ENCODE measurements around the gene SLC16A3. TPM values are rescaled to one million over a fixed set of nuclear protein-coding genes. Genes with fewer than 3 reads are reported as not detected.

SLC16A3 gene
- total and polyA plus RNA-seq, 2 of the 8 experiments (the other 6 are each of a cell fraction or from before 2014, with no cell fraction given): 3.8 to 8.7 TPM

DNA sequence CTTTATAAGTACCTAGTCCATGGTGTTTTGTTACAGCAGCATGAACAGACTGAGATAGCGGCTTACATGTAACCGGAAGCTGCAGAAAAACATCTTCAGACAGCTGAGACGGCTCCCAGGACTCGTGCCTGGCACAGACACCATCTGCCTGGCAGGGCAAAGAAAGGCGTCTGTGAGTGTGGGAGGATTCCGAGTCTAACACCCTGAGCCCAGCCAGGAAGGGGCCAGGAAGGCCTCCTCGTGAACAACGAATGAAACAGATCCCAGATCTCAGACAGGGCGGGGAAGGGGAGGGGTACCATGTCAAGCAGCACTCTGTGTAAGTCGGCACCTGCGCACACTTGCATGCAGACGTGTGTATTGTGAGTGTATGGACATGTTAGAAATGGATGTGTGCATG is 49.0 kb downstream of the SLC16A3 start:
- Histone ChIP-seq H2AFZ (ENCODE audit: low read length) (no peak overlapping the region), H2BK20ac (ENCODE audit: low read length) (no peak overlapping the region), H3K23me2 (ENCODE audit: low read depth, low read length) (peaks cover 2% of the 10 kb centered on the region; the same call in 1 of the 2 replicates), H2AK5ac (ENCODE audit: low read depth, low read length) (no peak overlapping the region; the same call in 1 of the 2 replicates), H3K79me2 (ENCODE audit: control insufficient read depth in 1 of 2, insufficient read depth in 2 of 2, low read length in 2 of 2) (no peaks in the 10 kb centered on the region), H3K56ac (replicated peaks; ENCODE audit: insufficient read length, low read depth, low read length) (no peak overlapping the region), H2BK5ac (ENCODE audit: low read depth, low read length) (no peak overlapping the region), H3K23ac (ENCODE audit: insufficient read length) (no peak overlapping the region), H4K20me1 (replicated peaks in 1 of 2; ENCODE audit: control insufficient read depth in 1 of 2, insufficient read depth in 2 of 2, low read length in 2 of 2) (peaks cover 0 to 11% of the 10 kb centered on the region in 2 experiments), H3K9me3 (ENCODE audit: insufficient read depth in 2 of 2, low read depth in 1 of 2, low read length in 1 of 2) (no peaks in the 10 kb centered on the region), H3K14ac (ENCODE audit: insufficient read length) (no peak overlapping the region), H2BK12ac (ENCODE audit: low read depth, low read length) (no peak overlapping the region), H3K18ac (ENCODE audit: extremely low read depth, low read length) (no peak overlapping the region), H2BK120ac (replicated peaks; ENCODE audit: low read depth, low read length) (no peak overlapping the region), H2BK15ac (ENCODE audit: low read length) (no peak overlapping the region), H4K91ac (replicated peaks; ENCODE audit: insufficient read length, low read length) (peak overlapping the region; percentile 23), H3K4ac (replicated peaks; ENCODE audit: insufficient read length, low read depth, low read length) (no peak overlapping the region), H3K79me1 (ENCODE audit: low read depth, low read length) (no peaks in the 10 kb centered on the region; the same call in 1 of the 2 replicates), H3K4me1 (replicated peaks in 1 of 4; ENCODE audit: control insufficient read depth in 3 of 4, insufficient read depth in 4 of 4, low read length in 3 of 4) (peaks cover 0 to 17% (median 7%) of the 10 kb centered on the region in 4 experiments; a peak in 6 of 7 replicates), H3K9ac (replicated peaks in 1 of 4; ENCODE audit: extremely low read depth in 1 of 4, low read depth in 3 of 4, low read length in 3 of 4) (no peak overlapping the region), H3K36me3 (ENCODE audit: control insufficient read depth in 2 of 4, insufficient read depth in 4 of 4, low read length in 3 of 4) (no peaks in the 10 kb centered on the region; a peak in 1 of 8 replicates), H3K4me3 (ENCODE audit: extremely low read depth in 1 of 4, insufficient read depth in 2 of 4, low read depth in 3 of 4, low read length in 4 of 4) (no peak overlapping the region), H3K4me2 (ENCODE audit: insufficient read depth in 1 of 2, low read depth in 2 of 2, low read length in 2 of 2) (no peak overlapping the region), H3K27me3 (replicated peaks in 1 of 4; ENCODE audit: control insufficient read depth in 3 of 4, extremely low read depth in 1 of 4, insufficient read depth in 3 of 4, low read length in 3 of 4) (peaks cover 0 to 5% (median 5%) of the 10 kb centered on the region in 4 experiments; a peak in 3 of 7 replicates), H4K5ac (ENCODE audit: insufficient read length, low read depth, low read length) (no peak overlapping the region), H4K8ac (ENCODE audit: extremely low read depth, insufficient read depth, low read length) (peak overlapping the region; percentile 15; the same call in 1 of the 2 replicates), H3K27ac (ENCODE audit: low read depth, low read length) (no peak overlapping the region)
- 93% methylated on average over 12 of the region's 12 CpGs; no CpG with 5 or more reads in 1 of the 2 experiments for WGBS, 2 experiments (ENCODE audit: extremely low coverage in 1 of 2, insufficient coverage in 1 of 2, insufficient read length in 1 of 2, insufficient replicate concordance in 2 of 2, low coverage in 1 of 2, low lambda C conversion rate in 2 of 2, missing lambda C conversion rate in 1 of 2)
- POLR2A ChIA-PET (ENCODE audit: partially characterized antibody): interaction anchor here (0.9 kb wide), 1 partner anchor 14 kb away, joined by 4 read pairs; no protein-coding TSS in a partner anchor
- no peak for DNase-seq (ENCODE audit: low read depth in 1 of 2, low spot score in 2 of 2)
- CTCF ChIA-PET (ENCODE audit: partially characterized antibody): no interaction called here
- no peak for FAIRE-seq
- TF ChIP-seq TEAD4 (IDR thresholded peaks at IDR 0.05; ENCODE audit: low read depth, low read length): no peak
- no peak for TF ChIP-seq RBBP5 (IDR thresholded peaks at IDR 0.05; ENCODE audit: borderline replicate concordance, low read depth, low read length)
- TF ChIP-seq RNF2 (IDR thresholded peaks at IDR 0.05; ENCODE audit: borderline replicate concordance, low read depth, low read length, missing control alignments, poor library complexity, severe bottlenecking): no peak
- TF ChIP-seq GTF2F1 (IDR thresholded peaks at IDR 0.05; ENCODE audit: borderline replicate concordance, low read depth, low read length): no peak
- TF ChIP-seq POLR2AphosphoS5 (IDR thresholded peaks at IDR 0.05; ENCODE audit: low read depth, low read length): no peak
- TF ChIP-seq, protein P1, sequence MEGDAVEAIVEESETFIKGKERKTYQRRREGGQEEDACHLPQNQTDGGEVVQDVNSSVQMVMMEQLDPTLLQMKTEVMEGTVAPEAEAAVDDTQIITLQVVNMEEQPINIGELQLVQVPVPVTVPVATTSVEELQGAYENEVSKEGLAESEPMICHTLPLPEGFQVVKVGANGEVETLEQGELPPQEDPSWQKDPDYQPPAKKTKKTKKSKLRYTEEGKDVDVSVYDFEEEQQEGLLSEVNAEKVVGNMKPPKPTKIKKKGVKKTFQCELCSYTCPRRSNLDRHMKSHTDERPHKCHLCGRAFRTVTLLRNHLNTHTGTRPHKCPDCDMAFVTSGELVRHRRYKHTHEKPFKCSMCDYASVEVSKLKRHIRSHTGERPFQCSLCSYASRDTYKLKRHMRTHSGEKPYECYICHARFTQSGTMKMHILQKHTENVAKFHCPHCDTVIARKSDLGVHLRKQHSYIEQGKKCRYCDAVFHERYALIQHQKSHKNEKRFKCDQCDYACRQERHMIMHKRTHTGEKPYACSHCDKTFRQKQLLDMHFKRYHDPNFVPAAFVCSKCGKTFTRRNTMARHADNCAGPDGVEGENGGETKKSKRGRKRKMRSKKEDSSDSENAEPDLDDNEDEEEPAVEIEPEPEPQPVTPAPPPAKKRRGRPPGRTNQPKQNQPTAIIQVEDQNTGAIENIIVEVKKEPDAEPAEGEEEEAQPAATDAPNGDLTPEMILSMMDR (IDR thresholded peaks at IDR 0.05; ENCODE audit: control extremely low read depth in 1 of 3, insufficient read depth in 1 of 3, low read depth in 1 of 3, low read length in 3 of 3): no peak
- no peak for TF ChIP-seq NANOG (IDR thresholded peaks at IDR 0.05; ENCODE audit: insufficient read depth, low read depth, low read length, poor library complexity, severe bottlenecking)
- no peak for TF ChIP-seq CBX8 (IDR thresholded peaks at IDR 0.05; ENCODE audit: borderline replicate concordance, low read depth, low read length)
- TF ChIP-seq, protein P2, sequence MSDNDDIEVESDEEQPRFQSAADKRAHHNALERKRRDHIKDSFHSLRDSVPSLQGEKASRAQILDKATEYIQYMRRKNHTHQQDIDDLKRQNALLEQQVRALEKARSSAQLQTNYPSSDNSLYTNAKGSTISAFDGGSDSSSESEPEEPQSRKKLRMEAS (IDR thresholded peaks at IDR 0.05): no peak
- no peak for TF ChIP-seq CHD1 (IDR thresholded peaks at IDR 0.05; ENCODE audit: low read depth, low read length)

All from H1 (cell line).